GM18499 (cell line): ENCODE results near the gene SH2D3C.
"Not testable (repeated sequence)": the region's sequence is repeated elsewhere in the genome, so short reads cannot be mapped to it uniquely, and the experiment has no call there.

Source experiments
- ATAC-seq: cut with Tn5 transposase; IDR thresholded peaks from one replicate; pipeline ENCODE4 v1.9.1; 2021; ENCODE audit warnings: moderate number of reproducible peaks; ENCODE audit not compliant: insufficient read depth, unreplicated experiment

SH2D3C gene

DNA sequence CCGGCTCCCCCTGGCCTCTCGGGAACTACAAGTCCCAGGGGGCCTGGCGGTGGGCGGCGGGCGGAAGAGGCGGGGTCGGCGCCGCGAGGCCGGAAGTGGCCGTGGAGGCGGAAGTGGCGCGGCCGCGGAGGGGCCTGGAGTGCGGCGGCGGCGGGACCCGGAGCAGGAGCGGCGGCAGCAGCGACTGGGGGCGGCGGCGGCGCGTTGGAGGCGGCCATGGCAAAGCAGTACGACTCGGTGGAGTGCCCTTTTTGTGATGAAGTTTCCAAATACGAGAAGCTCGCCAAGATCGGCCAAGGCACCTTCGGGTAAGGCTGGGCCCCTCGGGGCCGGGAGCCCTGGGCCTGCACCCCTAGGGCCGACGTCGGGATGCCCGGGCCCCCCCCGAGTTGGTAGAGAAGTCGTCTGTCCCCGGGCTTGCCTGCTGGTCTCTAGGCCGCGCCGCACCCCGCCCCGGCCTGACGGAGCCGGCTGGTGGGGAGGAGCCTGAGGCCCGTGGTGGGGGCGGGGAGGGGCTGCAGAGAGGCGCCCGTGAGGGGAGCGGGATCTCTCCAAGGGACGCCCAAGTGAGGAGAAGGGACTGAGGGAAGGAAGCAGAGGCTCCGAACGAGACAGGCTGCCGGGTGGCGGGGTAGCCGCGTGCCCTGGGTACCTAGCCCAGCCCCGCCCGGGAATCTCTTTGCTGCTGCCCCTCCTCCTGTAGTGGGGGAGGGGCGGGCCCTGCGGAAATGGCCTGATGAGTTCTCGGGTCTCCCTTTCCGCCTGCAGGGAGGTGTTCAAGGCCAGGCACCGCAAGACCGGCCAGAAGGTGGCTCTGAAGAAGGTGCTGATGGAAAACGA, 7.7 kb upstream of the SH2D3C start, which contains the start of gene CDK9:
Gene CDK9, plus strand, starts transcription at position 102 of the 840 bp plus-strand sequence. Its CDS starts 115 bp downstream, at position 217.
- no peak for ATAC-seq

DNA sequence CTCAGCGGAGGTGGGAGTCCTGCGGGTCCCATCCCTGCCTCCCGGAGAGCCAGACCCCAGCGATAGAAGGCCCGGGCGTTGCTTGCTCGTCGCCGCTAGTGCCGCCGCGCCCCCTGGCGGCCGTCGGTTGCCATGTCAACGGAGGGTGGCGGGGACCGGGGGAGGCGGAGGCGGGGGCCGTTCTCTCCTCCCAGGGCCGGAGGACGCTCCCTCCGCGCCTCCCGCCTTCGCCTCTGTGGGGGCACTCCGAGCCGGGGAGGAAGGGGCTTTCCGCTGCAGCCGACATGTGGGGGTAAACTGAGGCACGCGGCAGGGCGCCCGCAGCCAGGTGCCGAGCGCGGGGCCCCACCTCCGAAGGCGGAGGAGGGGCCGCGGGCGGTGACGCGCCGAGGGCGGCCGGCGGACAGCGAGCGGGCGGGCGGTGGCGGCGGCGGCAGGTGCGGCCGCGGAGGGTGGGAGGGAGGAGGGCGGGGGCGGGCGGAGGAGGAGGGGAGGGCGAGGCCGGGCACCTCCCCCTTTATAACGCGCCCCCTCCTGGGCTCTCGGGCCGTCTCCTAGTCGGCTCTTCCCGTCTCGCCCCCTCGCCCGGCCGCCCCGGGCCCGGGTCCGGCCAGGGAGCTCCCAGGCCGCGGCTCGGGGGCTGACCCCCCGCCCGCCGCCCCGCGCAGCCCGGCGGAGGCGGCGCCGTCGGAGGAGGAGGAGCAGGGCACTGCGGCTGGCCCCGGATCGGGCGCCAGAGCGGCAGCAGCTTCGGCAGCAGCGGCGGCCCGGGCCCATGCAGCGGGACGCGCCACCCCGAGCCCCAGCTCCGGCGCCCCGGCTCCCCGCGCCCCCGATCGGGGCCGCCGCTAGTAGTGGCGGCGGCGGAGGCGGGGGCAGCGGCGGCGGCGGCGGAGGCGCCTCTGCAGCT, 6.8 kb upstream of the SH2D3C start:
- no peak for ATAC-seq

DNA sequence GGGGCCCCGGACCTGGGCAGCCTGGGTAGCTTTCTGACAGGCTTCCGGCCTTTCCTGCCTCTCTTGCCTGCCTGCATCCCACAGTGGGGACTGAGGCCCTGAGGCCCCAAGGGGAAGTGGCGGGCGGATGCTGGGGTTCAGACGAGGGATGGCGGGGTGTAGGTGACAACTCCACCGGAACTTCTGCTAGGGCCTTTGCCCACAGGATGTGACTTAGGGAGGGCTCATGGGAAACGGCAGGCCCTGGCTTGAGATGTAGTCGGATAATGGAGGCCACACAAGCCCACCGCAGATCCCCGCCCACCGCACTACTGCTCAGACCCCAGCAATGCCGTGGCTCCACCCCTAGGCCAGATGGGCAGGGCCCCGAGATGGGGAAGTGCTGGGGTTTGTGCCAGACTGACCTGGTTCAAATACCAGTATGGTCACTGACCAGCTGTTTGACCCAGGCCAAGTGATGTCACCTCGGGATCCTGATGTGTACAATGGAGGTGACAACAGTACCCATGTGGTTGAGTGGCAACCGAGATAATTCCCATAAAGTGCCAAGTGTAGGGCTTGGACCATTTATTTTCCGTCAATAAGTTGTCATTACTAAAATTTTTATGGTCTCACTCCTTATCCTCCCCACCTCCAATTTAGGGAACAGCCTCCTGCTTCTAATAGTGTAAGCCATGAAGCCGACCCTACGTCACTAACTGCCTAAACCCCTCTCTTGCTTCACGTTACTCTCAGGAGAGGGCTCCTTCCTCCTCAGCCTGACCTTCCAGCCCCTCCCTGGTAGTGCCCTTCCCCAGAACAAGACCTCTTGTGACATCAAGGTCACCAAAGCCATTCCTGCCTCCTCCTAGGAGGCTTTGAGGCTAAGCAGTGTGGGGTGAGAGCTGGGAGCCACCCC, 4.9 kb upstream of the SH2D3C start:
- ATAC-seq = no peak

DNA sequence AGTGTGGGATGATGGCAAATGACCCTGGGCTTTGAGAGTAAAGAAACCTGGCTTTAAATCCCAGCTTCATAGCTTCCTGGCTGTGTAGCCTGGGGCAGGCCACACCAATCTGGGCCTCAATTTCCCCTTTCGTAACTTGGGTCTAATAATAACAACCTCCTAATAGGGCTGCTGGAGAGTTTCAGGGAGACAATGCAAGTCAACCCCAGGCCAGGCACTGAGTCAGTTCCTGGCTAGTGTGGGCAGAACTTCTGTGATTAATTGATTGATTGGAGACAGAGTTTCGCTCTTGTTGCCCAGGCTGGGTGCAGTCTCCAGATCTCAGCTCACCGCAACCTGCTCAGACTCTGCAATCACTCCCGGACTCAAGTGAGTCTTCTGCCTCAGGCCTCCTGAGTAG, 3.3 kb upstream of the SH2D3C start:
- ATAC-seq = no peak

DNA sequence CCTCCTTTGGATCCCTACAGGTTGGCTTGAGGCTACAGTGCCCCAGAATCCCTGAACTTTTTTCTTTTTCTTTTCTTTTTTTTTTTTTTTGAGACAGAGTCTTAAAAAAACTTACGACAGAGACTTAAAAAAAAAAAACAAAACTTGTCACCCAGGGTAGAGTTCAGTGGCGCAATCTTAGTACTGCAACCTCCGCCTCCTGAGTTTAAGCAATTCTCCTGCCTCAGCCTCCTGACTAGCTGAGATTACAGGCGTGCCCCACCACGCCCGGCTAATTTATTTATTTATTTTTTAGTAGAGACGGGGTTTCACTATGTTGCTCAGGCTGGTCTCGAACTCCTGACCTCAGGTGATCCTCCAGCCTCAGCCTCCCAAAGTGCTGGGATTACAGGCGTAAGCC, 2.4 kb upstream of the SH2D3C start:
- ATAC-seq = not testable (repeated sequence)

DNA sequence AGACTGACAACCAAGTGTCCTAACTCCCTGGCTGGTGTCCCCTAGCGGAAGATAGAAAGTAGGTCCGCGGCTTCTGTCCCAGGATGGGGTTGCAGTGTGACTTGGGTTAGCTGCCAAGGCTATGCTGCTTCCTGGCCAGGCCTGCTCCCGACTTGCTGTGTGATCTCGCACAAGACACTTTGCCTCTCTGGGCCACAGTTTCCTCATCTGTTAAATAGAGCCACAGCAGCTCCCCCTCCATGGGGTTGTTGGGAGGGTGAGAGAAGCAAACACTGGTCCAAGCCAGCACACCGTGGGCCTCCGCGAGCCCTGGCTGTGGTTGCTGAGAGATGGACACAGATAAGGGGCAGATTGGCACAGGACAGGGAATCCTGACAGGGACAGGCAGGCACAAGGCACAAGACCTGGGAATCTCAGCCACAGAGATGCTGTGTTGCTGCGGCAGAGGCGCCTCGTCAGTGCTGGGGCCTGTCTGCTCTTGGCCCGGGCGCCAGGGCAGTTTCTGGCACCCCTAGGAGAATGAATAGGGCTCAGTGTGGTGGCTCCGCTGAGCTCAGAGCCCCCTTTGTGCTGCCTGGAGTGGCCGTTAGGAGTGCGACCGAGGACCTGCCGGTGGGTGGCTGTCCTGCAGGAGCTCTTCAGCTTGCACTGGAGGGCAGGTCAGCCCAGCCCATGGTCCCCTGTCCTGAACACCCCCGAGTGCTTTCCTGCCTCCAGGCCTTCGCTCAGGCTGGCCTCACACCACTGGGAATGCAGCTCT, 1.8 kb upstream of the SH2D3C start:
- ATAC-seq = no peak

DNA sequence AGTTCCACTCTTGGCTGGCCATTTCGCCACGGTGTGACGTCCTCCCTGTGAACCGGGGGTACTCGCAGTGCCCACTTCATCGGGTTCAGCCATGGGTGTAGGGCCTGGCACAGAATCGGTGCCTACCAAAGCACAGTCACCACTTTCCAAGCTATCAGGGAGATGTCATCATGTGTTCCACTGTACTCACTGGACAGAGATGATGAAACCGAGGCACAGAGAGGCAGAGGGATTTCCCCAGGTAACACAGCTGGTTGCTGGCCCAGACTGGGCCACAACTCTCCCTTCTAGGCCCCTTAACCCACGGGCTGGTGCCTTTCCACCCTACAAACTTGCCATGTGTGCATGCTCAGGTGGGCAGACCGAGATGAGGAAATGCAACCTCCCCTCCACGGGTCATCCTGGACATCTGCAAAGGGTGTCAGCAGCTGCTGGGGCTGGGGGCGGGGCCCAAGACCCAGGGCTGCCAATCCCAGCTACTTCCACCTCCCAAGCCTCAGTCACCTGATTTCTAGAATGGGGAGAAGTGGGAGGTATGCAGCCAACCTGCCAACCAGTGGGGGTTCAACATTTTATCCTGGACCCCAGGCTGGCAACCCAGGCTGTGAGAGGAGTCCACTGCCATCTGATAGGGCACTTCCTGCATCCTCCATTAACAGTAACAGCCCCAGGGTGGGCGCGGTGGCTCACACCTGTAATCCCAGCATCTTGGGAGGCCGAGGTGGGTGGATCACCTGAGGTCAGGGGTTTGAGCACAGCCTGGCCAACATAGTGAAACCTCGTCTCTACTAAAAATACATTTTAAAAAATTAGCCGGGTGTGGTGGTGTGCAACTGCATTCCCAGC, 893 bp upstream of the SH2D3C start:
- ATAC-seq = no peak

DNA sequence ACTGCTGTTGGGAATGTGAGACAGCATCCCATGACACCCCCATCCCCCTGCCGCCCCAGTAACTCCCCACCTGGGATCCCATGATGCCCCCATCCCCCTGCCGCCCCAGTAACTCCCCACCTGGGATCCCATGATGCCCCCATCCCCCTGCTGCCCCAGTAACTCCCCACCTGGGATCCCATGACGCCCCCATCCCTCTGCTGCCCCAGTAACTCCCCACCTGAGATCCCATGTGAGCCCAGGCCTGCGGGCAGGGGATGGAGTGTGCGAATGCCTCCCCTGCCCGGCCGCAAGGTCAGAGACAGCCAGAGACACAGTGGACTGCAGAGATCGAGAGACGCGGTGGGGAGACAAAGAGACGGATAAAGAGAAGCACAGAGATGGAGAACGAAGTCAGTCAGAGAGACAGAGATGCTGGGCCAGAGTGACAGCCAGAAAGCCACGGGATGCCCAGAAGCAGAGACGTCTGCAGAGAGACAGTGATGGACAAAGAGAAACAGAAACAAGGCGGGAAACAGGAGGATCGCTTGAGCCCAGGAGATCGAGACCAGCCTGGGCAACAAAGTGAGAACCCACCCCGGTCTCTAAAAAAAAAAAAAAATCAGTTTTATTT, 992 bp downstream of the SH2D3C start:
- no peak for ATAC-seq

DNA sequence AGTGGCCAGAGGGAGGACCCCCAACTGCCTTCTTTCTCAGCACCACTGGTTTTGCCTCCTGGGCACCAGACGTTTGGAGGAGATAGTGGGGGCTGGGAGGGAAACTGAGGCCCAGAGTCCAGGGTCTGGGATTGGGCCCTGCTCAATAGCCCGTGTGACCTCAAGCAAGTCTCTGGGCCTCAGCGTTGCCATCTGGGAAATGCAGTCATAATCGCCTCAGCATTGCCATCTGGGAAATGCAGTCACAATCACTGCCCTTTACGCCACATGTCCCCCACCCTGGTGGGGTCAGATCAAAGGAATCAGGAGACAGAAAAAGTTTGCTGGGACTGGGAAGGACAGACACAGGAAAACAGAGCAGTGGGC, 1.6 kb downstream of the SH2D3C start:
- no peak for ATAC-seq

DNA sequence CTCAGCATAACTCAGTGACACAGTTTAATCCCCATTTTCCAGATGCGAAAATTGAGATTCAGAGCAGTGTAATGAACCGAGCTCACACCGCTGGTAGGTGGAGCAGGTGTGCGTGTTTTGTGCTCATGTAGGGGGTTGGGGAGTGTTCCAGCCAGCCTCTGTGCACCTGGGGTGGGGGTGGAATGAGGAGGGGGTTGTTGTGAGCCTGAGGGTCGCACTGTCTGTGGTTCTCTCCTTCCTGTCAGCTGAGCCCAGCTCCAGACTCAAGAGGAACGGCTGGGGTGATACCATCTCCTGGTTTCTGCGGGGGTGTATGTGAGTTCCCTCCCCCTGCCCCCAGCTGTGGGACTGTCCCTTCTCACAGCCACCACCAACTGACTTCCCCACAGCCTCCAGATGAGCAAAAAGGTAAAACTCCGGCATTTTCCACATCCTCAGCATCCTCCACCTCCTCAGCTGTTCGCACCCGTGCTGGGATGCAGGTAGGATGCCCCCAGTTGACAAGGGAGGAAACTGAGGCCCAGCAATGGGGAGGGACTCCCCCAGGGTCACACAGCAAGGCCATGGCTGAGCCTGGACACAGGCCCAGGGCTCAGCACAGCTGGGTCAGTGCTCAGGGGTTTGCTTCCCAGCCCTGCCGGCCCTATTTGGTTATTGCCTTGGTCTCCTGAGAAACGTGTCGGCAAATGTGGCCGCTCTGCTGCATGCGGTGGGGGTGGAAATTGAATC, 2.1 kb downstream of the SH2D3C start:
- no peak for ATAC-seq

DNA sequence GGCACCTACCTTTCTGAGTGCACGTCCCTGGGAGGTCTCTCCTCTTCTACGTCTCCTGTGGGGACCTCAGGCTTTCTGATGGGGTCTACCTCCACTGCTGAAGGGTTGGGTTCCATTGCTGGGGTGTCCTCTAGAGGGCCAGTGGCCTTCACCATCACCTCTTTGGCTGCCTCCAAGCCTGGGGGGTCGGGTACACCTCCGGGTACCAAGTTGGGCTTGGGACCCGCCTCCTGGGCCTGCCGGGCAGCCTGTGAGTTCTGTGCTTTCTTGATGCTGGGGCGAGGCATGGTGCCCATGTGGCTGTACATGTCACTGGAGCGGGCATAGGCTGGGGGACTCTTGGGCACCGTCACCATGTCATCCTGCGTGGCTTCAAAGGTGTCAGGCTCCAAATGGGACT, 4.5 kb downstream of the SH2D3C start:
- no peak for ATAC-seq

DNA sequence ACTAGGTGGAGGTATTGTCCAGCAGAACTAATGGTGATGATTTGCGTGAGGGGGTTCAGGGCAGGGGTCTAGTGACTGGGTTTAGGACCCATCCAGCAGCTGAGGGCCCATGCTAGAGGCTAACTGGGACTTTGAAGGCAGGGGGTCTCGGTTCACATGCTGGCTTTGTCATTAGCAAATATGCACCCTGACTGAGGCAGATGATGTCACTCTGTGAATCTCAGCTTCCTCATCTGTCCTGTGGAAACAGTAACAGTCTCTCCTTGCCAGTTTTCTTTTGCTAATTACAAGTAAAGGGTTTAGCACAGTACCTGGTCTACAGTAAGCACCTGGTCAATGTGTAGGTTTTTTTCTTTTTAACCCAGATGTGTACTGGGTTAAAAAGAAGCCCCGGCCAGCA, 5.2 kb downstream of the SH2D3C start:
- no peak for ATAC-seq

DNA sequence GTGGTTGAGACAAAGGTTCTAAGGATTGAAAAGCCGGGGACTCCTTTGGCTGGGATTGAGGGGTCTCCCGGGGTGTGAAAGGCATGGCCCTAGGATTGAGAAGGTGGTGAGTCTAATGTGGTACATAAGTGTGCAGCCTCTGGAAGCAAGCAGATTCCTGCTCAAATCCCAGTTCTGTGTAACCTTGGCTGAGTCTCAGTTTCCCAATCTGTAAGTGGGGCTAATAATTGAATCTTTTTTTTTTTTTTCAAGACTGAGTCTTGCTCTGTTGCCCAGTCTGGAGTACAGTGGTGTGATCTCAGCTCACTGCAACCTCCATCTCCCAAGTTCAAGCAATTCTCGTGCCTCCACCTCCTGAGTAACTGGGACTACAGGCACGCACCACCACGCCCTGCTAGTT, 5.9 kb downstream of the SH2D3C start:
- no peak for ATAC-seq

DNA sequence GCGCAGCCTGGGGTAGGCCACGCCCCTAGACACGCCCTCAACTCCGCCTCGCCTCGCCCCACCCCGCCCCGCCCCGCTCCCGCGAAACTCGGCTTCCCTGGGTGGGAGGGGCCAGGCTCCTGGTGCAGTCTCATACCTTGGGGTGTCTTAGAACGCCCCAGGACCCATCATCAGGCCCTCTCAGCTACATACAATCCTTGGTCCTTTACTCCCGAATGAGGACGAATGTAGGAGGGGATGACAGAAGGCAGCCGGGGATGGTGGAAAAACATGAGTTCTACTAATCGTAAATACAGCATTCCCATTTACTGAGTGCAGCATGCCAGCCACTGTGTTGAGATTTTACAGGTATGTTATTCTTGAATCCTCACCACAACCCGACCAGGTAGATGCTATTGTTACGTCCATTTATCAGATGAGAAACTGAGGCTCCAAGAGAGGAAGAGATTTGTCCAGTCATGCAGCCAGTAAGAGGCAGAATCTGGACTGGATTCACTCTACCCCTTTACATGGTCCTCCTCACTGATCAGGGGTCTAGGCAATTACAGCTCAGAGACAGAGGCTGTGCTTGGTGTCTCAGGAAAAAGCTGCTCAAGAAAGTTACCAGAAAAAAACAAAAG, 6.8 kb downstream of the SH2D3C start:
- no peak for ATAC-seq

DNA sequence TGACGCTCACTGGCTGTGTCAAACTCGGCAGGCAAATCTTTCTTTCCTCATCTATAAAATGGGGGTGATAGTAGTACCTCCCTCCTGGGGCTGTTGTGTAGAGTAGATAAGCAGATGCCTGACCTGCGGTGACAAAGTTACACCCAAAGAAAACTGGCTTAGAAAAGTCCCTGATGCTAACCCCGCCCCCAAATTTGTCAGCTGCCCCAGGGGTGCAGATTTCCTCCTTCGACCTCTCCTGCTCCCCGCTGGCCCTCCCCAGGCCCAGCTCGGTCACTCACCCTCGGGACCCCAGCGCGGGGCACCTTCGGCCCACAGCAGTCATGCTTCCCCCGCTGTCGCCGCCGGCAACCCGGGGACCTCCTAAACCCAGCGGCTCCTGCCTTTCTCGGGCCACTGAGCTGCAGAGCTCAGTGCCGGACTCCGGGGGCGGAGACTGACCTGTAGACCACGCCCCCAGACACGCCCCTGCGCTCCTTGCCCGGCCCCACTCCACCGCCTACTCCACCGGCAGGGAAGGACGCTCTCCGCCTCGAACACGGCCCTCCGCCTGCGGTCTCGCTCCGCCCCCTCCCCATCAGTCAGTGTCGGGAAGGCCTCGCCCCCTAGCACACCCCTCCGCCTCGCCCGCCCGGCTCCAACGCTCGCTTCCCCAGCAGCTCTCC, 7.4 kb downstream of the SH2D3C start:
- ATAC-seq = peak; percentile 68

DNA sequence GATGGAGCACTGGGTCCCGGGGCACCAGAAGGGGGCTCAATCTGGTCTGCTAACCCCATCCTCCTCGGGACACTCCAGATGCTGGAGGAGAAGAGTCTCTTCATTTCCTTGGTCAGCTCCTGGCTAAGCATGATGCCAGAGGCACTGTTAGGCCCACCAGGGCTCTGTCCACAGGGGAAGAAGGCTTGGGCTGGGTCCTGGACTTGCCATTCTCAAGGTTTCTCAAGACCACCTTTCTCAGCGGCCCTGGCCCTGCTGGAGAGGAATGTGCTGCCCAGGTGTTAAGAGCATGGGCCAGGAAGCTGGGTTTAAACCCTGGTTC, 7.9 kb downstream of the SH2D3C start:
- no peak for ATAC-seq
